ENCODE measurements around the gene CHEK2. TPM values are rescaled to one million over a fixed set of nuclear protein-coding genes. Genes with fewer than 3 reads are reported as not detected.
"Not testable (repeated sequence)": the region's sequence is repeated elsewhere in the genome, so short reads cannot be mapped to it uniquely, and the experiment has no call there.

The CHEK2 gene
- total and polyA plus RNA-seq, 10 of the 15 experiments (the other 5 are each of a cell fraction or from before 2014, with no cell fraction given) = 15.7 to 59.7 (median 22.7) TPM

DNA sequence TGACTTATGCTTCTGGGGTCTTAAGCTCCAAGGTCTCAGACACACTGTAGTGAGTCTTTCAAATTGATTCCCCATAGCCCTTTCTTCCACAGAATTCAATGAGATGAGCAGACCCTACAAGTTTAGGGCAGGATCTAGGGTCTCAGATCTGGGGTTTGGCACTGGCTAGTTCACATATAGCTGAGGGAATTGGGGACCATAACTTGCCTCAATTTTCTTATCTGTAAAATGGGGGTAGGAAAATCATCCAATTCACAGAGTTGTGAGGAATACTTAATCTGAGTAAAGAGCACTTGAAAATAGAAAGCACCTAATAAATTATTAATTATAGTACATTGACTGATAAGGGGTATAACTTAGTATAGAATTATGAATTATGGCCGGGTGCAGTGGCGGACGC is 25.0 kb upstream of the CHEK2 start (continued):
- TF ChIP-seq, protein P1, sequence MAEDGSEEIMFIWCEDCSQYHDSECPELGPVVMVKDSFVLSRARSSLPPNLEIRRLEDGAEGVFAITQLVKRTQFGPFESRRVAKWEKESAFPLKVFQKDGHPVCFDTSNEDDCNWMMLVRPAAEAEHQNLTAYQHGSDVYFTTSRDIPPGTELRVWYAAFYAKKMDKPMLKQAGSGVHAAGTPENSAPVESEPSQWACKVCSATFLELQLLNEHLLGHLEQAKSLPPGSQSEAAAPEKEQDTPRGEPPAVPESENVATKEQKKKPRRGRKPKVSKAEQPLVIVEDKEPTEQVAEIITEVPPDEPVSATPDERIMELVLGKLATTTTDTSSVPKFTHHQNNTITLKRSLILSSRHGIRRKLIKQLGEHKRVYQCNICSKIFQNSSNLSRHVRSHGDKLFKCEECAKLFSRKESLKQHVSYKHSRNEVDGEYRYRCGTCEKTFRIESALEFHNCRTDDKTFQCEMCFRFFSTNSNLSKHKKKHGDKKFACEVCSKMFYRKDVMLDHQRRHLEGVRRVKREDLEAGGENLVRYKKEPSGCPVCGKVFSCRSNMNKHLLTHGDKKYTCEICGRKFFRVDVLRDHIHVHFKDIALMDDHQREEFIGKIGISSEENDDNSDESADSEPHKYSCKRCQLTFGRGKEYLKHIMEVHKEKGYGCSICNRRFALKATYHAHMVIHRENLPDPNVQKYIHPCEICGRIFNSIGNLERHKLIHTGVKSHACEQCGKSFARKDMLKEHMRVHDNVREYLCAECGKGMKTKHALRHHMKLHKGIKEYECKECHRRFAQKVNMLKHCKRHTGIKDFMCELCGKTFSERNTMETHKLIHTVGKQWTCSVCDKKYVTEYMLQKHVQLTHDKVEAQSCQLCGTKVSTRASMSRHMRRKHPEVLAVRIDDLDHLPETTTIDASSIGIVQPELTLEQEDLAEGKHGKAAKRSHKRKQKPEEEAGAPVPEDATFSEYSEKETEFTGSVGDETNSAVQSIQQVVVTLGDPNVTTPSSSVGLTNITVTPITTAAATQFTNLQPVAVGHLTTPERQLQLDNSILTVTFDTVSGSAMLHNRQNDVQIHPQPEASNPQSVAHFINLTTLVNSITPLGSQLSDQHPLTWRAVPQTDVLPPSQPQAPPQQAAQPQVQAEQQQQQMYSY (CRISPR knock-in tag; IDR thresholded peaks at IDR 0.05) = no peak
- no peak for TF ChIP-seq YY1 (IDR thresholded peaks at IDR 0.05; ENCODE audit: low read depth, low read length)

DNA sequence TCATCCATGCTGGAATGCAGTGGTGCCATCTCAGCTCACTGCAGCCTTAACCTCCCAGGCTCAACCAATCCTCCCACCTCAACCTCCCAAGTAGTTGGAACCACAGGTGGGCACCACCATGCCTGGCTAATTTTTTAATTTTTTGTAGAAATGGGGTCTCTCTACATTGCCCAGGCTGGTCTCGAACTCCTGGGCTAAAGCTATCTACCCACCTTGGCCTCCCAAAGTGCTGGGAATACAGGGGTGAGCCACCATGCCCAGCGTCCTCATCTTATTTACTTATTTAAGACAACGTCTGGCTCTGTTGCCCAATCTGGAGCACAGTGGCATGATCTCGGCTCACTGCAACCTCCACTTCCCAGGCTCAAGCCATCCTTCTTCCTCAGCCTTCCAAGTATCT is 20.4 kb upstream of the CHEK2 start:
- SMC1A ChIA-PET (ENCODE audit: uncharacterized antibody, unreplicated experiment) = interaction anchor here (1.1 to 4.7 kb wide), 3 partner anchors 11 to 25 kb away, joined by 3 to 22 read pairs (median 4); partner anchors contain the start of gene CCDC117
- H3K9me3 ChIP-seq (replicated peaks; ENCODE audit: control insufficient read depth, insufficient read depth, low read length); H3K36me3 ChIP-seq (ENCODE audit: control insufficient read depth in 2 of 2, insufficient read depth in 2 of 2, low read length in 1 of 2); H3K27ac ChIP-seq (ENCODE audit: control insufficient read depth, insufficient read depth); H4K20me1 ChIP-seq (ENCODE audit: control insufficient read depth, insufficient read depth); H2AFZ ChIP-seq (ENCODE audit: control insufficient read depth, low read depth, low read length); H3K27me3 ChIP-seq (replicated peaks in 1 of 2; ENCODE audit: control insufficient read depth in 2 of 2, insufficient read depth in 2 of 2, low read length in 1 of 2); intact Hi-C loops (cut with micrococcal nuclease; ENCODE audit: unreplicated experiment); H3K79me2 ChIP-seq (ENCODE audit: control insufficient read depth, insufficient read depth, low read length); ATAC-seq; H3K9ac ChIP-seq (ENCODE audit: control insufficient read depth, insufficient read depth, low read length); in situ Hi-C loops (cut with MboI); H3K4me3 ChIP-seq; FAIRE-seq; DNase-seq (ENCODE audit: low read depth, low spot score); H3K4me2 ChIP-seq (ENCODE audit: control insufficient read depth, insufficient read depth); BruUV-seq (replicated peaks); H3K4me1 ChIP-seq (ENCODE audit: control insufficient read depth, insufficient read depth, low read length); POLR2A ChIA-PET: not testable (repeated sequence)
- WGBS (ENCODE audit: insufficient coverage, insufficient replicate concordance, low lambda C conversion rate, missing lambda C conversion rate) = 92% methylated on average over 4 of the region's 4 CpGs
- CTCF ChIA-PET = interaction anchor here (1.2 to 2.3 kb wide), 3 partner anchors 11 to 67 kb away, joined by 4 to 6 read pairs (median 6); no protein-coding TSS in a partner anchor
- RAD21 ChIA-PET (ENCODE audit: unreplicated experiment) = interaction anchor here (2.2 kb wide), 1 partner anchor 11 kb away, joined by 22 read pairs; the partner anchor contains the start of gene CCDC117

Measured in GM12878 (cell line).